Caco-2 (cell line): ENCODE results near the gene TSKS. TPM values are rescaled to one million over a fixed set of nuclear protein-coding genes. Genes with fewer than 3 reads are reported as not detected.

Source experiments
- BruUV-seq: library from RNA; stranded (reverse); fragments of 400-500 nt; replicated peaks from 2 replicates; lab custom pipeline; 2021; lab: Mats Ljungman, UMichigan
- CTCF ChIA-PET: fragments of 300-600 bp; sonication (Branson Sonifier 250); formaldehyde crosslinking; loops from one replicate; lab custom pipeline; 2022; ENCODE audit warnings: antibody characterized with exemption; lab: Charles Lee
- POLR2A ChIA-PET: fragments of 300-600 bp; sonication (Branson Sonifier 250); formaldehyde crosslinking; loops from one replicate; lab custom pipeline; 2022; ENCODE audit warnings: antibody characterized with exemption; lab: Charles Lee
- DNase-seq, 2 experiments: peaks; one replicate each; pipeline versions ENCODE4 v3.0.0 to v3.0.0-alpha.2; 2020 to 2022
- H3K27me3 ChIP-seq: replicated peaks from 2 replicates; pipeline ENCODE4 v1.6.0; 2011; ENCODE audit warnings: low read length; ENCODE audit not compliant: control insufficient read depth, insufficient read depth
- H3K36me3 ChIP-seq: 2 replicates; pipeline ENCODE4 v1.5.1; 2011; ENCODE audit warnings: low read length; ENCODE audit not compliant: control insufficient read depth, insufficient read depth
- H3K4me1 ChIP-seq: fragments of 250-450 bp; sonication (Bioruptor Pico); 2 replicates; pipeline ENCODE4 v1.5.1; 2020; ENCODE audit warnings: mild to moderate bottlenecking
- H3K4me3 ChIP-seq: 2 replicates; pipeline ENCODE4 v1.5.1; 2011; ENCODE audit warnings: low read depth, mild to moderate bottlenecking, control low read depth, low read length
- H3K9me3 ChIP-seq: fragments of 250-450 bp; sonication (Bioruptor Pico); 2 replicates; pipeline ENCODE4 v1.5.1; 2020; ENCODE audit warnings: mild to moderate bottlenecking, moderate library complexity
- H3K27ac Mint-ChIP-seq: one replicate; pipeline ENCODE4 v1.8.0; 2022; ENCODE audit warnings: mixed read lengths; ENCODE audit not compliant: unreplicated experiment
- H3K27me3 Mint-ChIP-seq: one replicate; pipeline ENCODE4 v1.8.0; 2022; ENCODE audit warnings: mixed read lengths; ENCODE audit not compliant: insufficient read depth, unreplicated experiment
- H3K36me3 Mint-ChIP-seq: one replicate; pipeline ENCODE4 v1.8.0; 2022; ENCODE audit warnings: mild to moderate bottlenecking, mixed read lengths; ENCODE audit not compliant: insufficient read depth, unreplicated experiment
- H3K4me1 Mint-ChIP-seq: one replicate; pipeline ENCODE4 v1.8.0; 2022; ENCODE audit warnings: low read depth, mixed read lengths; ENCODE audit not compliant: unreplicated experiment
- H3K4me3 Mint-ChIP-seq: one replicate; pipeline ENCODE4 v1.8.0; 2022; ENCODE audit warnings: mild to moderate bottlenecking, moderate library complexity, mixed read lengths; ENCODE audit not compliant: unreplicated experiment
- H3K9me3 Mint-ChIP-seq: one replicate; pipeline ENCODE4 v1.8.0; 2022; ENCODE audit warnings: mixed read lengths; ENCODE audit not compliant: unreplicated experiment
- CTCF ChIP-seq, 2 experiments: fragments of 200-600 bp in 1 of 2; IDR thresholded peaks; 1 replicate in 1 of 2; 2 replicates in 1 of 2; pipeline versions ENCODE4 v1.5.1 to v1.8.0; 2011 to 2022; ENCODE audit warnings: antibody characterized with exemption in 1 of 2, control low read depth in 1 of 2, inconsistent platforms in 1 of 2, low read depth in 1 of 2, low read length in 1 of 2, mild to moderate bottlenecking in 1 of 2, moderate library complexity in 1 of 2; ENCODE audit not compliant: insufficient read depth in 1 of 2, severe bottlenecking in 1 of 2, unreplicated experiment in 1 of 2
- intact Hi-C: fragments of 100-400 bp; cut with micrococcal nuclease; formaldehyde crosslinking; loops from one replicate; pipeline ENCODE4 v1.10.0; 2022; ENCODE audit not compliant: unreplicated experiment
- total RNA-seq: library from RNA; stranded (reverse); gene quantifications from 2 replicates; pipeline ENCODE4 v1.2.3, GENCODE V29; 2022

Gene TSKS
- total RNA-seq, 1 experiment from 2014 or later = not detected

- intact Hi-C loops = no loop called here
- DNase-seq = no peak
- CTCF ChIA-PET = no interaction called here
- Mint-ChIP-seq H3K4me1 (no peaks in the 10 kb centered on the region), H3K27ac (no peak overlapping the region), H3K9me3 (no peaks in the 10 kb centered on the region), H3K27me3 (no peaks in the 10 kb centered on the region), H3K36me3 (peaks cover 48% of the 10 kb centered on the region), H3K4me3 (no peak overlapping the region)
- BruUV-seq = no TSS peak
- no peak overlapping the region for H3K4me3 ChIP-seq
- peaks cover 5% of the 10 kb centered on the region; the same call in 1 of the 2 replicates for H3K4me1 ChIP-seq
- POLR2A ChIA-PET = interaction anchor here (0.5 kb wide), 1 partner anchor 44 kb away, joined by 3 read pairs; no protein-coding TSS in a partner anchor
- no peaks in the 10 kb centered on the region; the same call in 1 of the 2 replicates for H3K36me3 ChIP-seq
- H3K27me3 ChIP-seq = no peaks in the 10 kb centered on the region
- no peaks in the 10 kb centered on the region for H3K9me3 ChIP-seq
- TF ChIP-seq CTCF (IDR thresholded peaks at IDR 0.05; ENCODE audit: insufficient read depth in 1 of 2, low read depth in 1 of 2, low read length in 1 of 2, severe bottlenecking in 1 of 2, unreplicated experiment in 1 of 2) = no peak
Observed at GRCh38 chr19:49805822-49806619, 42.9 kb upstream of the TSKS start.

DNA sequence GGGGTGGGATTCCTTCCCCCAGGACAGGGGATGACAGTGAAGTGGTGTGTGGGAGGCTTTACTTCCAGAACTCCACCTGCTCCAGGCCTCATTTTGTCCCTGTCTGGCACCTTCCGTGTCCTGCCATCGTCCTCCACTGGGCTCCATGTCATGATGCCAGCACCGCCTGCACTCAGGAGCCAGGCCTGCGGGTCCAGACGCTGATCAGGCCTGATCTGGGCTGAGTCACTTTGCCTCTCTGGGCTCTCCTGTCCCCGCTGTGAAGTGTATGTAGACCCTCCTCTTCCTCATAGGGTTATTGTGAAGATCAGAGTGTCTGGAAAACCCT, 40.4 kb upstream of the TSKS start:
- Histone ChIP-seq H3K4me3 (no peak overlapping the region), H3K36me3 (no peaks in the 10 kb centered on the region; the same call in 1 of the 2 replicates), H3K27me3 (no peaks in the 10 kb centered on the region), H3K4me1 (no peaks in the 10 kb centered on the region), H3K9me3 (no peaks in the 10 kb centered on the region)
- H3K4me1 Mint-ChIP-seq = no peaks in the 10 kb centered on the region
- DNase-seq = no peak
- CTCF ChIA-PET = no interaction called here
- POLR2A ChIA-PET = no interaction called here
- no peak for TF ChIP-seq CTCF (IDR thresholded peaks at IDR 0.05; ENCODE audit: insufficient read depth in 1 of 2, low read depth in 1 of 2, low read length in 1 of 2, severe bottlenecking in 1 of 2, unreplicated experiment in 1 of 2)
- no peaks in the 10 kb centered on the region for H3K27me3 Mint-ChIP-seq
- no peaks in the 10 kb centered on the region for H3K9me3 Mint-ChIP-seq
- intact Hi-C loops = no loop called here
- H3K36me3 Mint-ChIP-seq = peaks cover 53% of the 10 kb centered on the region
- no TSS peak for BruUV-seq
- no peak overlapping the region for H3K27ac Mint-ChIP-seq
- no peak overlapping the region for H3K4me3 Mint-ChIP-seq

GRCh38 chr19:49802836-49803528, 39.9 kb upstream of the TSKS start:
- Mint-ChIP-seq H3K36me3 (peaks cover 52% of the 10 kb centered on the region), H3K27me3 (no peaks in the 10 kb centered on the region), H3K27ac (no peak overlapping the region), H3K4me1 (no peaks in the 10 kb centered on the region), H3K4me3 (no peak overlapping the region), H3K9me3 (no peaks in the 10 kb centered on the region)
- Histone ChIP-seq H3K27me3 (no peaks in the 10 kb centered on the region), H3K4me1 (no peaks in the 10 kb centered on the region), H3K36me3 (no peaks in the 10 kb centered on the region; the same call in 1 of the 2 replicates), H3K9me3 (no peaks in the 10 kb centered on the region), H3K4me3 (no peak overlapping the region)
- no peak for DNase-seq
- no peak for TF ChIP-seq CTCF (IDR thresholded peaks at IDR 0.05; ENCODE audit: insufficient read depth in 1 of 2, low read depth in 1 of 2, low read length in 1 of 2, severe bottlenecking in 1 of 2, unreplicated experiment in 1 of 2)
- intact Hi-C loops = no loop called here
- CTCF ChIA-PET = interaction anchor here (0.6 kb wide), 1 partner anchor 108 kb away, joined by 3 read pairs; no protein-coding TSS in a partner anchor
- POLR2A ChIA-PET = no interaction called here
- no TSS peak for BruUV-seq
